ENCODE data around the gene RXRA.

Gene RXRA

DNA sequence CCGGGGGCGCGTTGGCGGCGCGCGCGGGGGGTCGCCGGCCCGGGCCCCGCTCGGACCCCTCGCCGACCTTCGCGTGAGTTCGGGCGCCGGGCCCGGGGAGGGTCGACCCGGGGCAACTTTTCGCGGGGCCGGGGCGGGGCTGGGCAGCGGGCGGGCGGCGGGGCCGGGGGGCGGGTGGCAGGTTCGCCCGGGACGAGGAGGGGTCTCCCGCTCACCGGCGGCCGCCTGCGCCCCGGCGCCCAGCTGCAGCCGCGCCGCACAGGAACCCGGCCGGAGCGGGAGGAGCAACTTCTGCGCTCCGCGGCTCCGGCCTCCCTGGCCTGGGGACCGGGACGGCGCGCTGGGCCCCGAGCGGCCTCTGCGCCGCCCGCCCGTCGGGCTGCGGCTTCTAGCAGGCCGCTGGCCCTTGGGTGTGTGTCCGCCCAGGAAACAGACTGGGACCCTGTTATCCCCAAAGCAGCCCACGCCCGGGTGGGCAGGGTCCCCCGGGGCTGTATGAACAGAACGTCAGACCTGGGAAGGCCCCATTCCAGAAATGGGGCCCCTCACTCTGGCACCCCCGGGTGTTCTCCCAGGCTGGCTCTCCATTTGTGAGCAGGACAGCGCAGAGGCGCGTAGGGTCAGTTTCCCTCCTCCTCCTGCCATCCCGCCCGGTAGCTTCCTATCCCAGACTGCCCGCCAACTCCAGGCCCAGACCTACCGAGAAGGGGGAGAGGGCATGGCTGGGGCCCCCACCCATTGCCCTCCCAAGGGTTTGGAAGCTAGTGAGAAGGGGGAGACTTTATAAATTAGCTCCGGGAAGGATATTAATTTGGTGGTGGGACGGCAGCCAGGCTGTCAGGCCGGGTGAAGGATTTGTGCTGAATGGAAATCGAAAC is 708 bp downstream of the RXRA start:
- peak overlapping the region; percentile 67 for H3K4me3 ChIP-seq (replicated peaks; ENCODE audit: low read depth, low read length)
- TF ChIP-seq CTCF (IDR thresholded peaks at IDR 0.05; ENCODE audit: low read length, missing control alignments): no peak
- DNase-seq (ENCODE audit: low read depth): no peak

- no peak for TF ChIP-seq CTCF (IDR thresholded peaks at IDR 0.05; ENCODE audit: low read length, missing control alignments)
Measured at GRCh38 chr9:134327671-134328231, 1.5 kb downstream of the RXRA start.

DNA sequence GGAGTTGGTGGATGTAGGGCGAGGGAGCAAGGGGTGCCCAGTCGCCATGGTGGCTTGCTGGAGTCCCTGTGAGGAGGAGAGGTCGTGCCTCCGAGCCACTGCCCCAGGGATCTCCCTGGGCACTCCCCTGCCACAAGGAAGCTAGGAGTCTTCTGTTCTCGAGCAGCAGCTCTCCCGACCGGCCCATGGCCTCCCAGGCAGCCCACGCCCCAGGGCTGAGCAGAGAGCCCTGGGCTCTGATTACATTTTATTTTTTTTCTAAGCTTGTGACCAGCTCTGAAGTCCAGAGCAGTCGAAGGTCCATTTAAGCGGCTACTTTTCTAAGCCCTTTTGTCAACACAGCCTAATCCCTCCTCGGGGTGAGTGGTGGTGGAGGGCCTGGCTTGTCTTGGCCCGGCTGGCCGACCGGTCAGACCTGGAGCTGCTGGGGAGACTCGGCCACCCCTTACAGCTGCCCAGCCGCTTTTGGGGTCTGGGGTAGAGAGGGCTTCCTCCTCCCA is 2.1 kb downstream of the RXRA start:
- TF ChIP-seq CTCF (IDR thresholded peaks at IDR 0.05; ENCODE audit: low read length, missing control alignments): no peak
- peak overlapping the region; percentile 67 for H3K4me3 ChIP-seq (replicated peaks; ENCODE audit: low read depth, low read length)
- DNase-seq (ENCODE audit: low read depth): no peak

More at GRCh38 chr9:134327671-134328231, 1.5 kb downstream of the RXRA start:
- peak overlapping the region; percentile 67 for H3K4me3 ChIP-seq (replicated peaks; ENCODE audit: low read depth, low read length)
- DNase-seq (ENCODE audit: low read depth): no peak

DNA sequence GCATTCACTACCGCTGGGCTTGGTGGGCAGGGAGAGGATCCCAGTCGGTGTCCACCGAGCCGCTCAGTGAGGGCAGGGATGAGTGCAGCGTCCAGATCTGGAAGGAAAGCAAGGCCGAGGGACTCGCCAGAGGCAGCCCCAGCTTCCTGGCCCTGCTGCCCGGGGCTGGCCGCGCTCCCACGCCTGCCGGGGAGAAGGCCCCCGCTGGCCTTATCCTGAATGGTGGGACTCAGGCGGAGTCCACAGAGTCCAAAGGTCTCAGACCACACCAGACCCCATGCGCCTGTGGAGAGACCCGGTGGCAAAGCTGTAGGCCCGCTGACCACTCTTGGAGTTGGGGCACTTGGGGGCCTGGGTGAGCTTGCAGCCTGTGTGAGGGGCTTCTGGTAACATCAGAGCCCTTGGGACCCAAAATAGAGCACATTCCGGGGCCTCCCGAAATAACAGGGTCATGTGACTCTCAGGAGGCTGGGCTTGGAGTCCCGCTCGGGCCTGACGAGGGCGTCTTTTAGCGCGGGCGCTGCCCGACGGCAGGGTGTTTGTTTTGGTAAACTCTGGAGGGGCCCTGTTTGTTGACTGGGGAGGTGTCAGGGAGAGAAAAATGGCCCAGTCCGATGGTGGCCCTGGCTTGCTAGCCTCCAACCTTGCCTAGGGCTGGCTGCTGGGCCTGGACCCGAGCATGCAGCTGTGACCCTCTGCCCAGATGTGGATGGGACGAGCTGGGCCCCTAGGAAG is 2.8 kb downstream of the RXRA start:
- peak; percentile 43 for DNase-seq (ENCODE audit: low read depth)
- H3K4me3 ChIP-seq (replicated peaks; ENCODE audit: low read depth, low read length): peak overlapping the region; percentile 67
- TF ChIP-seq CTCF (IDR thresholded peaks at IDR 0.05; ENCODE audit: low read length, missing control alignments): peak; percentile 4

- DNase-seq (ENCODE audit: low read depth): no peak
- H3K4me3 ChIP-seq (replicated peaks; ENCODE audit: low read depth, low read length): peak overlapping the region; percentile 67
Measured at GRCh38 chr9:134329576-134329855, 3.3 kb downstream of the RXRA start.

DNA sequence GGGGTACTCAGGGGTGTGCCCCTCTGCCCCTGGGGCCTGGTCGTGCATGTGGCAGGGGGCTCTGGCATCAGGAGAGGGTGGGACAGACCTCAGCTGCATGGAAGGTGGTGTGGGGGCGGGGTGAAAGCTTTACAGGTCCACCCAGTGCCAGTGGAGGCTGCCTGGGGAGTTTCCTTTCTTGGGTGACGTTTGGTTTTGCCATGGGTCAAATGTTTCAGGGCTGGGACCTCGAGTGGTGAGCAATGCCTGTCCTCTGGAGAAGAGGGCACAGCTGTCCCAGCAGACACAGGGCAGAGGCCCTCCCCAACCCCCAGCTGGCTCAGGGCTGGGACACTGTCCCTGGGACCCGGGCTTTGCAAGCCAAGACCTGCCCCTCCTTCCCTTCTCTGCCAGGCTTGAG is 3.6 kb downstream of the RXRA start:
- no peak for TF ChIP-seq CTCF (IDR thresholded peaks at IDR 0.05; ENCODE audit: low read length, missing control alignments)
- no peak overlapping the region for H3K4me3 ChIP-seq (replicated peaks; ENCODE audit: low read depth, low read length)
- no peak for DNase-seq (ENCODE audit: low read depth)

More at GRCh38 chr9:134329576-134329855, 3.3 kb downstream of the RXRA start:
- TF ChIP-seq CTCF (IDR thresholded peaks at IDR 0.05; ENCODE audit: low read length, missing control alignments): no peak
